Neural cell (in vitro differentiated cells): ENCODE results near the gene FLT3.

Experiments used
- CTCF ChIP-seq: fragments of 450-650 bp; IDR thresholded peaks from 2 replicates; pipeline ENCODE4 v1.5.1; 2014; ENCODE audit warnings: antibody characterized with exemption, mild to moderate bottlenecking, moderate library complexity; ENCODE audit not compliant: poor library complexity, severe bottlenecking
- EP300 ChIP-seq: fragments of 450-650 bp; conservative IDR thresholded peaks from 2 replicates; pipeline ENCODE4 v1.6.1; 2014; ENCODE audit warnings: antibody characterized with exemption, mild to moderate bottlenecking, moderate library complexity; ENCODE audit not compliant: poor library complexity, severe bottlenecking
- EZH2 ChIP-seq: fragments of 200-600, 300-800 bp; shearing (Covaris generic), sonication (generic); IDR thresholded peaks from 2 replicates; pipeline ENCODE4 v1.6.1; 2014; ENCODE audit warnings: antibody characterized with exemption, low read length, borderline replicate concordance, mild to moderate bottlenecking; ENCODE audit not compliant: insufficient read depth, poor library complexity, severe bottlenecking
- MXI1 ChIP-seq: fragments of 450-650 bp; conservative IDR thresholded peaks from 2 replicates; pipeline ENCODE4 v1.6.1; 2014; ENCODE audit warnings: antibody characterized with exemption, mild to moderate bottlenecking; ENCODE audit not compliant: poor library complexity, severe bottlenecking
- POLR2AphosphoS5 ChIP-seq: IDR thresholded peaks from 2 replicates; pipeline ENCODE4 v1.6.1; 2012
- RAD21 ChIP-seq: fragments of 450-650 bp; conservative IDR thresholded peaks from 2 replicates; pipeline ENCODE4 v1.6.1; 2014; ENCODE audit warnings: antibody characterized with exemption, mild to moderate bottlenecking, moderate library complexity
- REST ChIP-seq: IDR thresholded peaks from 2 replicates; pipeline ENCODE4 v1.6.1; 2012; ENCODE audit warnings: borderline replicate concordance
- SMC3 ChIP-seq: fragments of 450-650 bp; conservative IDR thresholded peaks from 2 replicates; pipeline ENCODE4 v1.6.1; 2014; ENCODE audit warnings: antibody characterized with exemption, mild to moderate bottlenecking, moderate library complexity; ENCODE audit not compliant: poor library complexity
- TAF1 ChIP-seq: IDR thresholded peaks from 2 replicates; pipeline ENCODE4 v1.6.1; 2012; ENCODE audit warnings: low read depth

- TF ChIP-seq EP300 = no peak
- no peak for TF ChIP-seq CTCF
- TF ChIP-seq SMC3 = no peak
- no peak for TF ChIP-seq TAF1
- TF ChIP-seq EZH2 = no peak
- TF ChIP-seq POLR2AphosphoS5 = no peak
- TF ChIP-seq RAD21 = no peak
- no peak for TF ChIP-seq REST
- no peak for TF ChIP-seq MXI1
Observed at GRCh38 chr13:27988520-27988919, 111.9 kb downstream of the FLT3 start, which contains the start of gene URAD.
